Large intestine (tissue), 3 donors: Measurements from ENCODE around the gene ORM2. TPM values are rescaled to one million over a fixed set of nuclear protein-coding genes. Genes with fewer than 3 reads are reported as not detected.
"Not testable (repeated sequence)": the region's sequence is repeated elsewhere in the genome, so short reads cannot be mapped to it uniquely, and the experiment has no call there.

Source experiments
- DNase-seq, 2 donors: peaks; one replicate each; pipeline versions ENCODE4 v3.0.0 to v3.0.0-alpha.2; 2013
- H3K27ac ChIP-seq: one replicate; pipeline ENCODE4 v1.5.1; 2013; ENCODE audit warnings: low read length
- H3K27me3 ChIP-seq: 2 replicates; pipeline ENCODE4 v1.6.1; 2013; ENCODE audit warnings: low read length; ENCODE audit not compliant: control insufficient read depth, insufficient read depth
- H3K36me3 ChIP-seq: 2 replicates; pipeline ENCODE4 v1.6.1; 2013; ENCODE audit warnings: low read length; ENCODE audit not compliant: control insufficient read depth, insufficient read depth
- H3K4me1 ChIP-seq: one replicate; pipeline ENCODE4 v1.6.1; 2013; ENCODE audit warnings: low read length; ENCODE audit not compliant: control insufficient read depth, insufficient read depth
- H3K4me3 ChIP-seq: one replicate; pipeline ENCODE4 v1.5.1; 2013; ENCODE audit warnings: low read length
- H3K9me3 ChIP-seq: one replicate; pipeline ENCODE4 v1.6.1; 2013; ENCODE audit warnings: mild to moderate bottlenecking, low read depth, low read length, moderate library complexity; ENCODE audit not compliant: control insufficient read depth
- WGBS: methylation state at CpG from one replicate; pipeline ENCODE4 v1.1.5; 2013; ENCODE audit warnings: low lambda C conversion rate; ENCODE audit not compliant: insufficient coverage; 5-methylcytosine and 5-hydroxymethylcytosine counted together
- polyA plus RNA-seq: library from polyadenylated mRNA; unstranded; fragments of 120-200 nt; gene quantifications from one replicate; pipeline ENCODE4 v1.2.1, GENCODE V29; 2013

ORM2 gene
- polyA plus RNA-seq, 1 donor = not detected

DNA sequence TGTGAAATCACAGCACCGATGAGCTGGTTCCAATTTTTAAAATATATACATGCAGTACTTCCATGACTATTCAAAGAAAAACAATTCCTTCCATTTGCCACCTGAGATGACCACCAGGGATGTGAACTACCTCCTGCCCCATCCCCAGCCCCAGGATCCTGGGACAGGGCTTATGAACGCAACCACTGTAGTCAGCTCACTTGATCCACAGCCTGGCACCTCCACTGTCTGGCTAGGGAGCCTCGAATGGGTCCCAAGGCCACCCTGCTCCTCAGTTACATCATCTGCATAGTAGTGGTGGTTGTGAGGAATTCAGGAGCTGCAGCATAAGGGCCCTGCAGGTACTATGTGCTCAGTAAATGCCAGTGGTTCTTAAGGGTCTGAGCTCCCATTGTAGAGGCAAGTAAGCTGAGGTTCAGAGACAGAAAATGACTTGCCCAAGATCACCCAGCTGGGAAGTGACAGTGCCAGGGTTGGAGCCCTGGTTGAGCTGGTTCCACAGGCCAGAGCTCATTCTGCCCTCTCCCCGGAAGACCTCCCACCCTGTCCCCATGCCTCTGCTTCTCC lies 2.9 kb downstream of the ORM2 start:
- H3K27me3 ChIP-seq, H3K4me3 ChIP-seq, H3K9me3 ChIP-seq, H3K4me1 ChIP-seq, DNase-seq, H3K27ac ChIP-seq: not testable (repeated sequence)
- no CpG with 5 or more reads among the region's 4 CpGs for WGBS
- H3K36me3 ChIP-seq = peaks cover 10% of the 10 kb centered on the region

DNA sequence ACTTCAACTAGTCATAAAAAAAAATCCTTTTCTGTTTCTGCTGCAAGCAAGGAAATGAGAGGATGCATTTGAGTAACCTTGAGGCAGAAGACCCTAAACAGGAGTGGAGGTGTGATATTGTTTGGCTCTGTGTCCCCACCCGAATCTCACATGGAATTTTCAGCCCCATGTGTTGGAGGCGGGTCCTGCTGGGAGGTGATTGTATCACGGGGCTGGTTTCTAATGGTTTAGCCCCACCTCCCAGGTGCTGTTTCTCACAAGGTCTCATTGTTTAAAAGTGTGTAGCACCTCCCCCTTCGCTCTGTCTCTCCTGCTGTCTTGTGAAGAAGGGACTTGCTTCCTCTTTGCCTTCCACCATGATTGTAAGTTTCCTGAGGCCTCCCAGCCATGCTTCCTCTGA lies 4.0 kb downstream of the ORM2 start:
- no CpG with 5 or more reads among the region's 4 CpGs for WGBS
- H3K27me3 ChIP-seq = not testable (repeated sequence)

DNA sequence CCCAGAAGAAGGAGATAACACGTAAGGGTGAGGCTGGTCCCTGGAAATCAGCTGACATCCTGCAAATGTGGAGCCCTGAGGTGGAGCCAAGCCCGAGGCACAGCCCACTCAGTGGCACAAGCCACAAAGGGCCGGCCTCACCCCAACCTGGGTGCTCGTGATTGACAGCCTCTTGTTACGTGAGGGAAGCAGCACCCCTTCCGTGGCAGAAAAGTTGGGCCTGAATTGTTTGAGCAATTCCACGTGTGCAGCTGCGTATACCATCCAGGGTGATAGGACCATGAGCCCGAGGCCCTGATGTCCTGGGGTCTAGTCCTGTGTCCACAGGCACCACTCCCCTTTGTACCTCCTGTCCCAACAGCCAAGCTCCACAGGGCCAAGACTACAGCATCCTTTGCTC lies 4.8 kb downstream of the ORM2 start:
- no peaks in the 10 kb centered on the region for H3K9me3 ChIP-seq
- H3K4me3 ChIP-seq = no peak overlapping the region
- peaks cover 29% of the 10 kb centered on the region for H3K36me3 ChIP-seq
- H3K27ac ChIP-seq = no peak overlapping the region
- no peaks in the 10 kb centered on the region for H3K4me1 ChIP-seq
- no peak for DNase-seq
- H3K27me3 ChIP-seq = no peaks in the 10 kb centered on the region
- no CpG with 5 or more reads among the region's 9 CpGs for WGBS

More for the DNA sequence above, 4.0 kb downstream of the ORM2 start:
- DNase-seq, H3K4me3 ChIP-seq, H3K4me1 ChIP-seq, H3K9me3 ChIP-seq, H3K27ac ChIP-seq: not testable (repeated sequence)
- peaks cover 22% of the 10 kb centered on the region for H3K36me3 ChIP-seq

DNA sequence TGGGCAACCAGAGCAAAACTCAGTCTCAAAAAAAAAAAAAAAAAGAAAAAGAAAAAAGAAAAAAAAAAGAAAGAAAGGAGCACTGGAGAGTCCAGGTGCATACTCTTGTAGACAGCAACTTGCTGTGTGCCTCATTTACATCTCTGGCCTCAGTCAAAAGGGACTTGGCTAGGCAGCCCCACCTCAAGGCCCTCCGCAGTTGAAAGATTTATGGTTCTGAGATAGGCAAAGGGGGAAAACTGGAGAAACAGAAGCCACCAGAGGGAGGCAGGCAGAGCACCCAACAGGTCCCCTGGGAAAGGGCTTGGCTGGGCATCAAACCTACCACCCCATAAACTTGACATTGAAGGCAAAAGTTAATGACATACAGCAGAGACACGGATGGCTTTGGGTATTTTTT lies 6.1 kb downstream of the ORM2 start:
- WGBS = no CpG with 5 or more reads among the region's 2 CpGs

DNA sequence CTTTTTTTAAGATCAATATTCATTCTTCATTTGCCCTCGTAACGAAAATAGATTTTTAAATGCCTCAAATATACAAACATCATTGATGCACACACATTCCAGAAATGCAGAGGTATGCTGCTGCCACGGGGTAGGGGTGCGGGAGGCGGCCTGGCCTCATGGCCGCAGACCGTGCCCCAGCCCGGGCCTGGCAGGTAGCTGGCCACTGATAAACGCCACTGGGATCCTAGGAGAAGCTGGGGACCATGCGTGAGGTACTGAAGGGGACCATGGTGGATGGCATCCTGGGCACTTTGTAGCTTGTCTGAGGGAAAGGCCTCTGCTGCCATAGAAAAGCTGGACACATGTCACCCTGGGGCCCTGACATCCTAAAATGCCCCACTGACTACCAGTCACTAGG lies 6.5 kb downstream of the ORM2 start:
- Histone ChIP-seq H3K27me3 (no peaks in the 10 kb centered on the region), H3K27ac (no peak overlapping the region), H3K9me3 (no peaks in the 10 kb centered on the region), H3K36me3 (peaks cover 44% of the 10 kb centered on the region), H3K4me3 (no peak overlapping the region), H3K4me1 (no peaks in the 10 kb centered on the region)
- WGBS = 100% methylated on average over 1 of the region's 10 CpGs
- DNase-seq = no peak

More for the DNA sequence above, 6.1 kb downstream of the ORM2 start:
- Histone ChIP-seq H3K27me3 (no peaks in the 10 kb centered on the region), H3K27ac (no peak overlapping the region), H3K4me1 (no peaks in the 10 kb centered on the region), H3K9me3 (no peaks in the 10 kb centered on the region), H3K36me3 (peaks cover 41% of the 10 kb centered on the region), H3K4me3 (no peak overlapping the region)
- DNase-seq = no peak

DNA sequence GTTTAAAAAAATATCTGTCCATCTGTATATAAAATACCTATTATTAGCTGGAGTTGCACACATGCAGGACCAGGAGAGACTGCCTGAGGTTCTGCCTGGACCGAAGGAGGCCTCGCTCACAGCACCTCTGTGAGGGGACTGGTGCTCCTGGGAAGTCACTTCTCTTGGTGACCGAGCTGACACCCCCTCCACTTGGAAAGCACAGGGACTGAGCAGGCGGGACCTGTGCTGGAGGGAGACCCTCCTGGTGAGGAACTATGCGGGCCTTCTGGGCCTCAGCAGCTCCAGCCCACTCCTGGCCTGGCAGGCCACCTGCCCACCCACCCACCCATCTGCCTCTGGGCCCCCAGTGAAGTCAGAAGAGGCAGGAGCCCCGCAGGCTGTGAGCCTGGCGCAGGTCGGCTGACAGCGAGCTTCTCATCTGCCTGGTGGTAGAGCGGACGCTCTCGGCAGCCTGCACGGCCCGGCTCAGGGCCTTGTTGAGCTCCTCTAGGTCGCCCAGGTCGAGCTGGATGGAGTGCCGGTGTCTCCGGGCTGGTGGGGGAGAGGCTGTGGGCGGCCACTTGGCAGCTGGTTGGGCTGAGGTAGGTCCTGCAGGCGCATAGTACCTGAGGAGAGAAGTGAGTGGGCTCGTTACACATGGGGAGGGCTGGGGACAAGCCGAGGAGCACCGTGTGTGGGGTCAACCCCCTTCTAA lies 7.2 kb downstream of the ORM2 start:
- no CpG with 5 or more reads among the region's 23 CpGs for WGBS
- Histone ChIP-seq H3K9me3 (no peaks in the 10 kb centered on the region), H3K4me3 (no peak overlapping the region), H3K36me3 (peaks cover 51% of the 10 kb centered on the region), H3K27me3 (no peaks in the 10 kb centered on the region), H3K27ac (no peak overlapping the region), H3K4me1 (no peaks in the 10 kb centered on the region)
- DNase-seq = no peak

DNA sequence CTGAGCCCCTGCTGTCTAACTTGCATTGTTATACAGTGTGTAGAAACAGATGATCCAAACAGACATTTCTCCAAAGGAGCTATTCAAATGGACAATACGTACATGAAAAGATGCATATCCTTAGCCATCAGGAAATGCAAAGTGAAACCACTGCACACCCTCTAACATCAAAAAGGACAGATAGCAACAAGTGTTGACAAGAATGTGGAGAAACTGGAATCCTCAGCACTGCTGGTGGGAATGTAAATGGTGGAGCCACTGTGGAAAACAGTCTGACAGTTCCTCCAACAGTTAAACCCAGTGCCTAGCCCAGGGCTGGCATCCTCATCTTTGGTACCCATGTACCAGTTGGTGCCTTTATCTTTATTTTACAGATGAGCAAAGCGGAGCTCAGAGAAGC lies 8.5 kb downstream of the ORM2 start:
- Histone ChIP-seq H3K4me3 (no peak overlapping the region), H3K27me3 (no peaks in the 10 kb centered on the region), H3K36me3 (peaks cover 57% of the 10 kb centered on the region), H3K27ac (no peak overlapping the region), H3K9me3 (no peaks in the 10 kb centered on the region), H3K4me1 (no peaks in the 10 kb centered on the region)
- no peak for DNase-seq
- WGBS = no CpG with 5 or more reads among the region's 2 CpGs

DNA sequence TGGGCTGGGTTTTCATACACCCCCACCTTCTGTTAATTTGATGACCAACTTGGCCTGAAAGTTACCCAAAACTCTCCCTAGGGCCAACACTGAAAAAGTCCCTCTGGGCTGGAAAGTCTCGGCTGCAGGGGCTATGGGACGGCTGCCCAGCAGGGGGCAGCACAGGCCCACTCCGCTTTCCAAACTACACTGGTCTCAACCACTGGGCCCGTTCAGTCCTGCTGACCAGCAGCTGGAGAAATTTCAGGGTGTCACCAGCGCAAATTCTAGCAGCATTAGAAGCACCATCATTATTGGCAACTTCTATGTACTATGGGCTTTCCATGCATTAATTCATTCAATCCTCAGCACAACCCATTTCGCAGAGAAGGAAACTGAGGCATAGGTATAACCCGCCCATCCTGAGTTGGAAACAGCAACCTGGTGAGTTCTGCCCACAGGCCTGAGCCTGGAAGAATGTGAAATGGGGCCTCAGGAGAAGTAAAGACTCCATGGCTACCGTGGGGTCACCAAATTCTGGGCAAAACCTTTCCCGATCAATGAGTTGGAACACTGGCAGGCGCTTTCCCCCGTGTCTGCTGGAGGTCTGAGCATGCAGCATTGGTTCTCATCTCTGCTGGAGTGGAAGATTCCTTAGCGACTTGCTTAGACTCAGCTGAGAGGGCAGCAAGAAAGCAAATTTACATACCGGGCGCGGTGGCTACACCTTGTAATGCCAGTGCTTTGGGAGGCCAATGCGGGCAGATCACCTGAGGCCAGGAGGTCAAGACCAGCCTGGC lies 9.7 kb downstream of the ORM2 start:
- H3K27me3 ChIP-seq = no peaks in the 10 kb centered on the region
- no peaks in the 10 kb centered on the region for H3K9me3 ChIP-seq
- no peak overlapping the region for H3K4me3 ChIP-seq
- no CpG with 5 or more reads among the region's 16 CpGs for WGBS
- peaks cover 68% of the 10 kb centered on the region for H3K36me3 ChIP-seq
- no peak for DNase-seq
- no peaks in the 10 kb centered on the region for H3K4me1 ChIP-seq
- H3K27ac ChIP-seq = no peak overlapping the region

DNA sequence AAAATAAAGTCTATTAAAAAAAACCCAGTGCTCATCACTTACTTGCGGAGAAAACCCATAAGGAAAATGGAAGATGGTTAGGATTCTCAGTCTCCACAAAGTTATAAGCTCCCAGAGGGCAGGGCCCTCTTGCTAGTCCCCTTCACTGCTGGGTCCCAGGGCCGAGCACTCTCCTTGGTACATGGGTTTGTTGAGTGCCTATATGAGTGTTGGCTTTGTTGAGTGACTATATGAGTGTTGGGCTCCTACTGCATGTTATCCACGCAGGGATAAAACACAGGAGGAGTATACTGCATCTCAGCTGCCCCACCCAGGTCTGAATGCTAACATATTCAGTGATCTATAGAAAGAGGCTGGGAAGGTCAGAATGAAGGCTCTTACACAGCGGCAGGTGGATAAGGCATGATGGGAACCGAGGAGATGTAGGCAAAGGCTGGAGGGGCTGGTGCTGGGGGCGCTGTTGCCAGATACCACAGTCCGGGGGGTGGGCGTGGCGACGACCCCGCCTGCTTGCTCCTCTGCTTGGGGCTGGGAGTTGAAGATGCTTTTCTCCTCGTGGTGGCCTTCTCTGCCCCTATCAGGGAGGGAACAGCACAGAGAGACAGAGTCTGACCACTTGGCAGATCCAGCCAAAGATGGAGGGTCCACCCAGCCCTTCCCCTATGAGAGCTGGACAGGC lies 11.6 kb downstream of the ORM2 start:
- no peaks in the 10 kb centered on the region for H3K27me3 ChIP-seq
- 100% methylated on average over 1 of the region's 12 CpGs for WGBS
- H3K36me3 ChIP-seq = peaks cover 84% of the 10 kb centered on the region
- H3K27ac ChIP-seq = no peak overlapping the region
- H3K4me3 ChIP-seq = no peak overlapping the region
- no peaks in the 10 kb centered on the region for H3K9me3 ChIP-seq
- DNase-seq = no peak
- H3K4me1 ChIP-seq = no peaks in the 10 kb centered on the region

DNA sequence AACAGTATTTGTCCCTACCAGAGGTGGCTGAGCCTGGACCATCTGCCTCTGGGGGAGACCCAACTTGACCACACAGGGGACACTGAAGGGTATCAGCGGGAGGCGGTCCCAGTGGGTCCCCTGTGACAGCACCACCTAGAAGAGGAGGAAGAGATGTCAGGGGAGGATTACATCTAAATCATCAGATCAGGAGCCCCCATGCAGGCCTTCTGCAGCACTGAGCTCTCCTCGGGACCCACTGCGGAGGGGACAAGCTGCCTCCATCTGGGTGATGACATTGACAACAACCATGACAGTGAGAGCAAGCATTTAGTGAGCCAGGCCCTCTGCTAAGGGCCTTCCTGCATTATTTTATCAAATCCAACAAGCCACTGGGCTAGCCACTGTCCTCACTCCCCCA lies 12.3 kb downstream of the ORM2 start:
- Histone ChIP-seq H3K27me3 (no peaks in the 10 kb centered on the region), H3K27ac (no peak overlapping the region), H3K9me3 (no peaks in the 10 kb centered on the region), H3K4me1 (no peaks in the 10 kb centered on the region), H3K4me3 (no peak overlapping the region), H3K36me3 (peaks cover 87% of the 10 kb centered on the region)
- no CpG with 5 or more reads among the region's 4 CpGs for WGBS
- DNase-seq = no peak
